HepG2 (cell line): ENCODE measurements around the gene KRT16. TPM values are rescaled to one million over a fixed set of nuclear protein-coding genes. Genes with fewer than 3 reads are reported as not detected.

Experiments
- ATAC-seq: fragments of 200-7000 bp; cut with Tn5 transposase; 3 replicates; pipeline ENCODE4 v1.9.1; 2020; ENCODE audit warnings: mild to moderate bottlenecking, moderate library complexity
- BruUV-seq: library from RNA; stranded (reverse); fragments of 400-500 nt; replicated peaks from 2 replicates; lab custom pipeline; 2021; lab: Mats Ljungman, UMichigan
- CTCF ChIA-PET: fragments of 300-600 bp; formaldehyde crosslinking; extraction: SDS; loops from one replicate; lab custom pipeline; 2021; ENCODE audit warnings: low total read pairs, inconsistent platforms, low intra/inter-chr PET ratio; lab: Yijun Ruan, JAX
- POLR2A ChIA-PET: fragments of 350-600 bp; sonication (Branson Sonifier 250); formaldehyde crosslinking; loops from one replicate; lab custom pipeline; 2020; ENCODE audit warnings: antibody characterized with exemption, inconsistent platforms; lab: Yijun Ruan, JAX
- DNase-seq: peaks from one replicate; pipeline ENCODE4 v3.0.0-alpha.2; 2015; ENCODE audit warnings: low spot score
- FAIRE-seq: peaks from 3 replicates; lab custom pipeline; 2011; peaks lifted over from hg19 to GRCh38; lab: Jason Lieb, UNC
- H2AFZ ChIP-seq: one replicate; pipeline ENCODE4 v1.6.1; 2011; ENCODE audit warnings: low read length, inconsistent platforms
- H3K27ac ChIP-seq: fragments of 300-600 bp; 3 replicates; pipeline ENCODE4 v1.8.0; 2011; ENCODE audit warnings: mixed run types, mild to moderate bottlenecking, mixed read lengths, low read length, inconsistent platforms; ENCODE audit not compliant: insufficient read depth; ENCODE audit errors: extremely low read length
- H3K27me3 ChIP-seq, 2 experiments: fragments of 200-600 bp in 1 of 2; 2 replicates in 1 of 2; 3 replicates in 1 of 2; pipeline versions ENCODE4 v1.6.0 to v1.8.0; 2011; ENCODE audit warnings: low read length in 2 of 2, mild to moderate bottlenecking in 2 of 2, moderate library complexity in 2 of 2, inconsistent platforms in 1 of 2; ENCODE audit not compliant: insufficient read depth in 2 of 2, control insufficient read depth in 1 of 2
- H3K36me3 ChIP-seq, 2 experiments: fragments of 200-600 bp in 1 of 2; replicated peaks in 1 of 2; 2 replicates in 1 of 2; 3 replicates in 1 of 2; pipeline versions ENCODE4 v1.5.1 to v1.8.0; 2011; ENCODE audit warnings: low read length in 2 of 2, inconsistent platforms in 1 of 2; ENCODE audit not compliant: insufficient read depth in 2 of 2, control insufficient read depth in 1 of 2
- H3K4me1 ChIP-seq: 2 replicates; pipeline ENCODE4 v1.5.1; 2012; ENCODE audit warnings: low read length, inconsistent platforms; ENCODE audit not compliant: insufficient read depth
- H3K4me2 ChIP-seq: 2 replicates; pipeline ENCODE4 v1.6.0; 2011; ENCODE audit warnings: low read depth, low read length, inconsistent platforms
- H3K4me3 ChIP-seq, 3 experiments: fragments of 200-600 bp in 1 of 3; sonication (generic), shearing (Covaris generic) in 1 of 3; replicated peaks in 1 of 3; 2 replicates each; pipeline ENCODE4 v1.5.1; 2011 to 2016; ENCODE audit warnings: low read length in 3 of 3, inconsistent platforms in 2 of 3, low read depth in 2 of 3, mild to moderate bottlenecking in 2 of 3, control low read depth in 1 of 3, mixed read lengths in 1 of 3; ENCODE audit not compliant: insufficient read depth in 1 of 3
- H3K79me2 ChIP-seq: one replicate; pipeline ENCODE4 v1.6.1; 2011; ENCODE audit warnings: low read length, inconsistent platforms; ENCODE audit not compliant: insufficient read depth
- H3K9ac ChIP-seq: 2 replicates; pipeline ENCODE4 v1.6.0; 2011; ENCODE audit warnings: mild to moderate bottlenecking, low read depth, low read length, inconsistent platforms; ENCODE audit not compliant: insufficient read depth
- H3K9me3 ChIP-seq: 2 replicates; pipeline ENCODE4 v1.5.1; 2012; ENCODE audit warnings: mild to moderate bottlenecking, low read length
- H4K20me1 ChIP-seq: 2 replicates; pipeline ENCODE4 v1.6.0; 2011; ENCODE audit warnings: inconsistent platforms, mild to moderate bottlenecking, low read length, moderate library complexity; ENCODE audit not compliant: insufficient read depth
- ZIK1 ChIP-seq: sonication (generic); formaldehyde crosslinking; IDR thresholded peaks from 2 replicates; pipeline ENCODE4 v1.5.0; 2020; ENCODE audit warnings: mild to moderate bottlenecking, low read depth, missing genetic modification reagents, borderline replicate concordance
- ZNF205 ChIP-seq: IDR thresholded peaks from 2 replicates; pipeline ENCODE4 v1.6.1; 2018; ENCODE audit warnings: missing biosample characterization, missing genetic modification reagents
- ZNF318 ChIP-seq: sonication (generic); formaldehyde crosslinking; IDR thresholded peaks from 2 replicates; pipeline ENCODE4 v1.4.0; 2020; ENCODE audit warnings: mild to moderate bottlenecking, missing genetic modification reagents
- ZSCAN21 ChIP-seq: sonication (generic); formaldehyde crosslinking; IDR thresholded peaks from 2 replicates; pipeline ENCODE4 v1.8.0; 2022; ENCODE audit warnings: mild to moderate bottlenecking, missing genetic modification reagents, moderate library complexity, borderline replicate concordance
- WGBS: methylation state at CpG from one replicate; pipeline ENCODE4 v1.1.6; 2017; ENCODE audit warnings: low lambda C conversion rate; 5-methylcytosine and 5-hydroxymethylcytosine counted together
- in situ Hi-C: cut with HindIII; loops from 2 replicates; pipeline ENCODE4 v1.10.0; 2017; ENCODE audit warnings: low pct_unique_long_range_greater_than_20kb; ENCODE audit not compliant: extremely low pct_ligation_motif_present
- intact Hi-C: fragments of 100-400 bp; cut with micrococcal nuclease; formaldehyde crosslinking; loops from one replicate; pipeline ENCODE4 v1.10.0; 2022; ENCODE audit not compliant: unreplicated experiment
- polyA plus RNA-seq, 8 experiments: library from polyadenylated mRNA; depleted of rRNA in 3 of 8; stranded (reverse) in 7 of 8; unstranded in 1 of 8; fragments of >200 nt; fragmentation: Illumina TruSeq in 4 of 8; extraction: Trizol in 4 of 8; gene quantifications; 2 replicates each; pipeline versions ENCODE4 v1.2.1 to v1.2.3, GENCODE V29; 2011 to 2016; ENCODE audit warnings: low read depth in 4 of 8, missing spikeins in 1 of 8, mixed read lengths in 1 of 8; ENCODE audit not compliant: insufficient read depth in 1 of 8
- total RNA-seq, 5 experiments: library from RNA; depleted of rRNA; stranded (reverse); fragments of >200 nt; fragmentation: Illumina TruSeq; extraction: Trizol; gene quantifications; 2 replicates each; pipeline ENCODE4 v1.2.3, GENCODE V29; 2016; ENCODE audit warnings: low read depth in 1 of 5
- TF ChIP-seq, protein P1 (sequence below): sonication (generic); formaldehyde crosslinking; IDR thresholded peaks from 2 replicates; pipeline ENCODE4 v1.5.1; 2020; ENCODE audit warnings: mild to moderate bottlenecking, moderate library complexity, missing genetic modification reagents

KRT16 gene
- total and polyA plus RNA-seq, 2 of the 13 experiments (the other 11 are each of a cell fraction or from before 2014, with no cell fraction given), result not detected

DNA sequence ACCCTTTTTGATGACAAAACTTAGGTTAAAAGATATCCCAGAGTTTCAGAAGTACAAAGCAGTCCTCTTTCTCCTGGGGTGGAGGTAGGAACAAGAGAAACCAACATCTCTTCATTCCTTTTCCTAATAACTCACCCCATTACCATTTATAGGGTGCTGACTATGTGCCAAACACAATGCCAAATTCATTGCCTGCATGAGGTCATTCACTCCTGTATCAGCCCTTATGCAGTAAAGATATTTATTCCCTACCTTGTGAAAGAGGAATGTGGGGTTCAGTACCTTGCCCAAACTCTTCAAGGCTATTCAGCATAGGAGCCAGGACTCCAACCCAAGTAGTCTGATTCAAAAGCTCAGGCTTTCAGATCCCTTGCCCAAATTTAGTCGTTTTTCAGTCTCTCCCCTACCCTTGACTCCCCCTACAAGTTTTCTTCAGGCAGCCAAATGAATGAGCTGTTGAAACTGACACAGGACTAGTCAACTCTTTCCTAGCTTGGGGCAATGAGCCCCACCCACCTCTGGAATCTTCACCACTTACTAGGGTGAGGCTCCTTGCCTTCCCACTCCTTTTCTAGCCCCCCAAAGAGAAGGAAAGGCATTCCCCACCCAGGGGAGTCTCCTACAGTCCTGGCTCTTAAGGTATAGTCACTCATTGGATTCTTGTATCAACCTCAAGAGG, 31.7 kb downstream of the KRT16 start (continued):
- TF ChIP-seq ZNF318 (no peak), ZIK1 (CRISPR knock-in tag) (no peak)

GRCh38 chr17:41580244-41580575, 32.4 kb downstream of the KRT16 start:
- FAIRE-seq (no peak), DNase-seq (no peak), ATAC-seq (no peak)
- no peak for TF ChIP-seq ZSCAN21 (CRISPR knock-in tag)
- TF ChIP-seq, protein P1, sequence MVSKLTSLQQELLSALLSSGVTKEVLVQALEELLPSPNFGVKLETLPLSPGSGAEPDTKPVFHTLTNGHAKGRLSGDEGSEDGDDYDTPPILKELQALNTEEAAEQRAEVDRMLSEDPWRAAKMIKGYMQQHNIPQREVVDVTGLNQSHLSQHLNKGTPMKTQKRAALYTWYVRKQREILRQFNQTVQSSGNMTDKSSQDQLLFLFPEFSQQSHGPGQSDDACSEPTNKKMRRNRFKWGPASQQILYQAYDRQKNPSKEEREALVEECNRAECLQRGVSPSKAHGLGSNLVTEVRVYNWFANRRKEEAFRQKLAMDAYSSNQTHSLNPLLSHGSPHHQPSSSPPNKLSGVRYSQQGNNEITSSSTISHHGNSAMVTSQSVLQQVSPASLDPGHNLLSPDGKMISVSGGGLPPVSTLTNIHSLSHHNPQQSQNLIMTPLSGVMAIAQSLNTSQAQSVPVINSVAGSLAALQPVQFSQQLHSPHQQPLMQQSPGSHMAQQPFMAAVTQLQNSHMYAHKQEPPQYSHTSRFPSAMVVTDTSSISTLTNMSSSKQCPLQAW (CRISPR knock-in tag), result no peak
- TF ChIP-seq ZNF205 (CRISPR knock-in tag), result no peak
- no peak overlapping the region for H3K4me3 ChIP-seq
- H3K9ac ChIP-seq, result no peak overlapping the region
- no peaks in the 10 kb centered on the region for H3K36me3 ChIP-seq
- WGBS, result 15% methylated on average over 2 of the region's 2 CpGs
- in situ Hi-C loops, result no loop called here
- no peak overlapping the region for H3K4me2 ChIP-seq
- H3K27me3 ChIP-seq, result peaks cover 3% of the 10 kb centered on the region in 2 experiments; a peak in 2 of 5 replicates
- no peaks in the 10 kb centered on the region for H4K20me1 ChIP-seq
- intact Hi-C loops, result no loop called here
- no peaks in the 10 kb centered on the region for H3K79me2 ChIP-seq
- H3K27ac ChIP-seq, result no peak overlapping the region
- ChIA-PET POLR2A (interaction anchor here (0.7 kb wide), 1 partner anchor 12 kb away, joined by 3 read pairs; no protein-coding TSS in a partner anchor), CTCF (interaction anchor here (1.3 to 2.1 kb wide), 4 partner anchors 67 to 86 kb away, joined by 4 to 10 read pairs (median 6); no protein-coding TSS in a partner anchor)
- no TSS peak for BruUV-seq
- H2AFZ ChIP-seq, result no peak overlapping the region
- no peaks in the 10 kb centered on the region for H3K9me3 ChIP-seq
- no peaks in the 10 kb centered on the region for H3K4me1 ChIP-seq
